ENCODE results near the gene LGI4. TPM values are rescaled to one million over a fixed set of nuclear protein-coding genes. Genes with fewer than 3 reads are reported as not detected.

Gene LGI4
- total and polyA plus RNA-seq, 2 experiments from 2014 or later: 3.4 to 4.3 TPM

DNA sequence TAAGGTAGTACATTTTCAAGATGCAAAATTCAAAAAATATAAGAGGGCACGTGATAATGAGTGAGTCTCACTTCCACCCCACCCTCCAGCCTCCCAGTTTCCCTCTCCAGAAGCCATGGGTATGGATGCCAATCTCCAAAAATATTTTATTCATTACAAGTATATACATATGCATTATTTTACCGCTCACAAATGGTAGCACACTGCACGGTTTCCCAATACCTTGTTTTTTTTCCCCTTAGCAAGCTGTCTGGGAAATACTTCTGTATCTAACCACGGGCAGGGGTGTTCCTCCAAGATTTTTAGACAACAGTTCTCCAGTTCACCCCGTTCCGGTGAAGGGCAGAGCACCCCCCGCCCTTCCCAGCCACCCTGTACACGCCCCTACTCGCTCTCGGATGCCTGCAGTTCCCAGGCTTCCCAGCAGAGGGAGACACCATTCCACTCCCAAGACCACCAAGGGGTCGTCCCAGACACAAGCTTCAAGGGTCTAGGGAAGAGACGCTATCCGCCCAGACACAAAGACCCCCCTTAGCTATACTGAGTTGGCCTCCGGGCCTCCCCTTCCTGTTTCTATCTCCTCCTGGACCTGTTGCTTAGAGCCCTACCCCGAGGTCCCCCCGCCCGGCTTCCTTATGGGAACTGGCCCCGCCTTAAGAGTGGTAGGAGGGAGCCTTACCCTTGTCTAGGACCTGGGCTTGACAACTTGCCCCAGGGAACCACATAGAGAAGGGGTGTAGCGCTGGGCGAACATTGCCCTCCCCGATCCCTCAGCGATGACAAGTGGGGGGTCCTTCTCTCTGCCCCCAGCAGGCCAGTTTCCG, 20.3 kb downstream of the LGI4 start:
- H3K27ac Mint-ChIP-seq: no peak overlapping the region
- Histone ChIP-seq H2AFZ (peak overlapping the region; percentile 93), H3K79me2 (replicated peaks; ENCODE audit: insufficient read depth) (no peaks in the 10 kb centered on the region), H3K27me3 (ENCODE audit: insufficient read depth) (no peaks in the 10 kb centered on the region), H3K4me2 (peak overlapping the region; percentile 75), H3K4me1 (ENCODE audit: insufficient read depth) (peaks cover 25% of the 10 kb centered on the region), H3K4me3 (peak overlapping the region; percentile 52), H3F3A (replicated peaks; ENCODE audit: low read depth) (no peaks in the 10 kb centered on the region), H3K27ac (ENCODE audit: low read depth) (no peak overlapping the region), H4K20me1 (replicated peaks; ENCODE audit: insufficient read depth) (no peaks in the 10 kb centered on the region), H3K9me2 (ENCODE audit: insufficient read depth) (no peaks in the 10 kb centered on the region), H3K36me3 (ENCODE audit: insufficient read depth) (no peaks in the 10 kb centered on the region)
- H3K4me1 Mint-ChIP-seq: peaks cover 43% of the 10 kb centered on the region
- no peaks in the 10 kb centered on the region for H3K36me3 Mint-ChIP-seq (ENCODE audit: low read depth)
- H3K27me3 Mint-ChIP-seq (ENCODE audit: insufficient read depth, low read depth, poor library complexity): peaks cover 31% of the 10 kb centered on the region
- no peaks in the 10 kb centered on the region; the same call in 2 of the 3 replicates for H3K9me3 Mint-ChIP-seq
- TF ChIP-seq NANOG (IDR thresholded peaks at IDR 0.05; ENCODE audit: borderline replicate concordance) (no peak), EZH2 (IDR thresholded peaks at IDR 0.05; ENCODE audit: low read depth, unreplicated experiment) (no peak), EZH2phosphoT487 (IDR thresholded peaks at IDR 0.05; ENCODE audit: unreplicated experiment) (no peak)
- TF ChIP-seq, protein P1, sequence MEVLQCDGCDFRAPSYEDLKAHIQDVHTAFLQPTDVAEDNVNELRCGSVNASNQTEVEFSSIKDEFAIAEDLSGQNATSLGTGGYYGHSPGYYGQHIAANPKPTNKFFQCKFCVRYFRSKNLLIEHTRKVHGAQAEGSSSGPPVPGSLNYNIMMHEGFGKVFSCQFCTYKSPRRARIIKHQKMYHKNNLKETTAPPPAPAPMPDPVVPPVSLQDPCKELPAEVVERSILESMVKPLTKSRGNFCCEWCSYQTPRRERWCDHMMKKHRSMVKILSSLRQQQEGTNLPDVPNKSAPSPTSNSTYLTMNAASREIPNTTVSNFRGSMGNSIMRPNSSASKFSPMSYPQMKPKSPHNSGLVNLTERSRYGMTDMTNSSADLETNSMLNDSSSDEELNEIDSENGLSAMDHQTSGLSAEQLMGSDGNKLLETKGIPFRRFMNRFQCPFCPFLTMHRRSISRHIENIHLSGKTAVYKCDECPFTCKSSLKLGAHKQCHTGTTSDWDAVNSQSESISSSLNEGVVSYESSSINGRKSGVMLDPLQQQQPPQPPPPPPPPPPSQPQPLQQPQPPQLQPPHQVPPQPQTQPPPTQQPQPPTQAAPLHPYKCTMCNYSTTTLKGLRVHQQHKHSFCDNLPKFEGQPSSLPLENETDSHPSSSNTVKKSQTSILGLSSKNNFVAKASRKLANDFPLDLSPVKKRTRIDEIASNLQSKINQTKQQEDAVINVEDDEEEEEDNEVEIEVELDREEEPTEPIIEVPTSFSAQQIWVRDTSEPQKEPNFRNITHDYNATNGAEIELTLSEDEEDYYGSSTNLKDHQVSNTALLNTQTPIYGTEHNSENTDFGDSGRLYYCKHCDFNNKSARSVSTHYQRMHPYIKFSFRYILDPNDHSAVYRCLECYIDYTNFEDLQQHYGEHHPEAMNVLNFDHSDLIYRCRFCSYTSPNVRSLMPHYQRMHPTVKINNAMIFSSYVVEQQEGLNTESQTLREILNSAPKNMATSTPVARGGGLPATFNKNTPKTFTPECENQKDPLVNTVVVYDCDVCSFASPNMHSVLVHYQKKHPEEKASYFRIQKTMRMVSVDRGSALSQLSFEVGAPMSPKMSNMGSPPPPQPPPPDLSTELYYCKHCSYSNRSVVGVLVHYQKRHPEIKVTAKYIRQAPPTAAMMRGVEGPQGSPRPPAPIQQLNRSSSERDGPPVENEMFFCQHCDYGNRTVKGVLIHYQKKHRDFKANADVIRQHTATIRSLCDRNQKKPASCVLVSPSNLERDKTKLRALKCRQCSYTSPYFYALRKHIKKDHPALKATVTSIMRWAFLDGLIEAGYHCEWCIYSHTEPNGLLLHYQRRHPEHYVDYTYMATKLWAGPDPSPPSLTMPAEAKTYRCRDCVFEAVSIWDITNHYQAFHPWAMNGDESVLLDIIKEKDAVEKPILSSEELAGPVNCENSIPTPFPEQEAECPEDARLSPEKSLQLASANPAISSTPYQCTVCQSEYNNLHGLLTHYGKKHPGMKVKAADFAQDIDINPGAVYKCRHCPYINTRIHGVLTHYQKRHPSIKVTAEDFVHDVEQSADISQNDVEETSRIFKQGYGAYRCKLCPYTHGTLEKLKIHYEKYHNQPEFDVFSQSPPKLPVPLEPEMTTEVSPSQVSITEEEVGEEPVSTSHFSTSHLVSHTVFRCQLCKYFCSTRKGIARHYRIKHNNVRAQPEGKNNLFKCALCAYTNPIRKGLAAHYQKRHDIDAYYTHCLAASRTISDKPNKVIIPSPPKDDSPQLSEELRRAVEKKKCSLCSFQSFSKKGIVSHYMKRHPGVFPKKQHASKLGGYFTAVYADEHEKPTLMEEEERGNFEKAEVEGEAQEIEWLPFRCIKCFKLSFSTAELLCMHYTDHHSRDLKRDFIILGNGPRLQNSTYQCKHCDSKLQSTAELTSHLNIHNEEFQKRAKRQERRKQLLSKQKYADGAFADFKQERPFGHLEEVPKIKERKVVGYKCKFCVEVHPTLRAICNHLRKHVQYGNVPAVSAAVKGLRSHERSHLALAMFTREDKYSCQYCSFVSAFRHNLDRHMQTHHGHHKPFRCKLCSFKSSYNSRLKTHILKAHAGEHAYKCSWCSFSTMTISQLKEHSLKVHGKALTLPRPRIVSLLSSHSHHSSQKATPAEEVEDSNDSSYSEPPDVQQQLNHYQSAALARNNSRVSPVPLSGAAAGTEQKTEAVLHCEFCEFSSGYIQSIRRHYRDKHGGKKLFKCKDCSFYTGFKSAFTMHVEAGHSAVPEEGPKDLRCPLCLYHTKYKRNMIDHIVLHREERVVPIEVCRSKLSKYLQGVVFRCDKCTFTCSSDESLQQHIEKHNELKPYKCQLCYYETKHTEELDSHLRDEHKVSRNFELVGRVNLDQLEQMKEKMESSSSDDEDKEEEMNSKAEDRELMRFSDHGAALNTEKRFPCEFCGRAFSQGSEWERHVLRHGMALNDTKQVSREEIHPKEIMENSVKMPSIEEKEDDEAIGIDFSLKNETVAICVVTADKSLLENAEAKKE (CRISPR knock-in tag; IDR thresholded peaks at IDR 0.05): no peak
- TF ChIP-seq, protein P2, sequence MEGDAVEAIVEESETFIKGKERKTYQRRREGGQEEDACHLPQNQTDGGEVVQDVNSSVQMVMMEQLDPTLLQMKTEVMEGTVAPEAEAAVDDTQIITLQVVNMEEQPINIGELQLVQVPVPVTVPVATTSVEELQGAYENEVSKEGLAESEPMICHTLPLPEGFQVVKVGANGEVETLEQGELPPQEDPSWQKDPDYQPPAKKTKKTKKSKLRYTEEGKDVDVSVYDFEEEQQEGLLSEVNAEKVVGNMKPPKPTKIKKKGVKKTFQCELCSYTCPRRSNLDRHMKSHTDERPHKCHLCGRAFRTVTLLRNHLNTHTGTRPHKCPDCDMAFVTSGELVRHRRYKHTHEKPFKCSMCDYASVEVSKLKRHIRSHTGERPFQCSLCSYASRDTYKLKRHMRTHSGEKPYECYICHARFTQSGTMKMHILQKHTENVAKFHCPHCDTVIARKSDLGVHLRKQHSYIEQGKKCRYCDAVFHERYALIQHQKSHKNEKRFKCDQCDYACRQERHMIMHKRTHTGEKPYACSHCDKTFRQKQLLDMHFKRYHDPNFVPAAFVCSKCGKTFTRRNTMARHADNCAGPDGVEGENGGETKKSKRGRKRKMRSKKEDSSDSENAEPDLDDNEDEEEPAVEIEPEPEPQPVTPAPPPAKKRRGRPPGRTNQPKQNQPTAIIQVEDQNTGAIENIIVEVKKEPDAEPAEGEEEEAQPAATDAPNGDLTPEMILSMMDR (conservative IDR thresholded peaks at IDR 0.05; ENCODE audit: low read depth in 2 of 2): peak; percentile 93 to 94
- ATAC-seq (peak; percentile 82), DNase-seq (ENCODE audit: low spot score) (peak; percentile 90)
- H3K4me3 Mint-ChIP-seq: peak overlapping the region; percentile 73

Data from GM23338 (cell line).